Activated CD8-positive, alpha-beta memory T cell treated with anti-CD3 and anti-CD28 coated beads for 24 hours (primary cell): ENCODE data around the gene COL13A1.

Source experiments
- DNase-seq: peaks from one replicate; pipeline ENCODE4 v3.0.0-alpha.2; 2020

Gene COL13A1

GRCh38 chr10:69974551-69975155, 172.9 kb downstream of the COL13A1 start:
- no peak for DNase-seq

- no peak for DNase-seq
These were observed 175.3 kb downstream of the COL13A1 start for GRCh38 chr10:69976795-69977546.

- DNase-seq: no peak
These were observed 177.5 kb downstream of the COL13A1 start for GRCh38 chr10:69979174-69979573.

DNA sequence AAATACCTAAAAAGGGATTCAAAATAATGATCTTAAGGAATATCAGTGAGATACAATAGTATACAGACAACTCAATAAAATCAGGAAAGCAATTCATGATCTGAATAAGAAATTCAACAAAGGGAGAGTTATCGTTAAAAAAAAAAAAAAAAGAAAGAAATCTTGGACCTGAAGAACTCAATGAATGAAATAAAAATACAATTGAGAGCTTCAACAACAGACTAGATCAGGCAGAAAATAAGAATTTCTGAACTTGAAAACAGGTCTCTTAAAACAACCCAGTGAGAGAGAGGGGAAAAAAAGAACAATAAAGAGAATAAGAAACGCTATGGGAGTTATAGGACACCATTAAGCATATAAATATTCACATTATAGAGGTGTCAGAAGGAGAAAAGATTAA, 179.0 kb downstream of the COL13A1 start:
- DNase-seq: no peak

- DNase-seq: no peak
These were observed 186.4 kb downstream of the COL13A1 start for GRCh38 chr10:69988094-69988493.

- no peak for DNase-seq
These were observed 189.4 kb downstream of the COL13A1 start for GRCh38 chr10:69991151-69991550.

DNA sequence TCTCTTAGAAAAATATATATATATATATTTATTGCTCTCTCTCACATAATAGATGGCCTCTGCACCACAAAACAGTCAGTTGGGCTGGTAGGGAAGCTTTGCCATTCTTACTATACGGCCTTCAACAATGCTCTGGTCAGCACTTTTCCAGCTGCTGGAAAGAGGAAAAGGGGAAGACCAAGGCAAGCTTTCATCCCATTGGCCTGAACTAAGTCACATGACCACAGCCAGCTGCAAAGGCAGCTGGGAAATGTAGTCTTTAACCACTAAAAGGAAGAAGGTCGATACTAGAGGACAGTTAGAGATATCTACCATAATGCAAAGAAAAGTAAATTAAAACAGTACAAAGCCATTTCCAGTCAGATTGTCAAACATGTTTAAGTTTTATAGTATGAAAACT, 192.6 kb downstream of the COL13A1 start:
- no peak for DNase-seq

DNA sequence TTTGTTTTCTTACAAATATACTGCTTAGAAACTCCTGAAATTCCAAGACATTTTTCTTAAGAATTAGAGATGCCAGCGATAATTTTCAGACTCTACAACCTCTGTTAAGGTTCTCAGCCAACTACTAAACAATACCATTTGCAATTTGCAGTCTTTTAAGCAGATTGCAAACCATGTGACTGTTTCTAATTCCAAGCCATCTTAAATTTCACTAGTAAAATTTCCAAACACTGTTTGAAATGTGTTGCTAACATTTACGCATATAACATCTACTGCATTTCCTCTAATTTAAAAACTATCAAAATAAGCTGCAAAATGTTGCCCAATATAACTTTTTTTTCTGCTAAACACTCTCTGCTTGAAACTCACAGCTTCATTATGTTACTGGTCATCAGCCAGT, 194.9 kb downstream of the COL13A1 start:
- DNase-seq: no peak

GRCh38 chr10:70000262-70000661, 198.6 kb downstream of the COL13A1 start:
- no peak for DNase-seq

DNA sequence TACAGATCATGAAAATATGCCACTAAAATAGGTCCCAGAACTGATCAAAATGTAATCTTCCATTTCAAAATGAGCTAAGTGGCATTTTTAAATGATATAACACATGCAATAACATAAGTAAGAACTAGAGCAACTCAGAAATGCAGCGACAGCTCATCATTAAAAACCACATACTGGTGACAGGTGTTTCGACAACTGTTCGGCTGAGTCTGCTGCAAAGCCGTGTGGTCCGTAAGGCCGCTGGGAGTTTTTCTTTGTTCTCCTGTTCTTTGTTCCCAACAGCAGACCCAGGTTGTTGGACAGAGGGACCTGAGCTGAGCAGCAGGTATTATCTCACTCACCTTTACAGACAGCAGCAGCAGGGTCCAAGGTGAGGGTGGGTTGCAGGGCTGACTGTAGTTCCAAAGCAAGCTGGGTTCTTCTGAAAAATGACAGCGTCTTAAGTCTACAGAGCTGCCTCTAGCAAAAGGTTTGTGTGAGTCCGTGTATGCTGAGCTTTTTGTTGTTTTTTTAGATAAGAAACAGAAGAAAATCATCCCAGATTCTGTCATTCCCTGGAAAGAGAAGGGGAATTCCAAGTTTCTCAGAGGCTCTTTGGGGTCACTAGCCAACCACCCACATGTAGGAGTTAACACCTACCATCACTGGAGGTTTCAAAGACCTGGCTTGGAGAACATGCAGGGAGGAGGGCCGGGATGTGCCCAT, 205.6 kb downstream of the COL13A1 start:
- no peak for DNase-seq
